ENCODE results near the gene PHLPP1. TPM values are rescaled to one million over a fixed set of nuclear protein-coding genes. Genes with fewer than 3 reads are reported as not detected.

Gene PHLPP1
- total and polyA plus RNA-seq, 2 of the 13 experiments (the other 11 are each of a cell fraction or from before 2014, with no cell fraction given), result 9.8 to 18.5 TPM

GRCh38 chr18:62751341-62751821 lies 36.0 kb downstream of the PHLPP1 start (continued):
- TF ChIP-seq POLR2AphosphoS2 (IDR thresholded peaks at IDR 0.05; ENCODE audit: low read depth, low read length) (no peak), ZBTB10 (CRISPR knock-in tag; IDR thresholded peaks at IDR 0.05; ENCODE audit: borderline replicate concordance) (no peak), ZNF3 (CRISPR knock-in tag; IDR thresholded peaks at IDR 0.05) (no peak), ZBTB2 (CRISPR knock-in tag; IDR thresholded peaks at IDR 0.05; ENCODE audit: low read depth) (no peak), MXD4 (CRISPR knock-in tag; IDR thresholded peaks at IDR 0.05) (no peak), ZNF552 (CRISPR knock-in tag; IDR thresholded peaks at IDR 0.05; ENCODE audit: borderline replicate concordance) (no peak), KMT2A (CRISPR knock-in tag; IDR thresholded peaks at IDR 0.05) (no peak)

GRCh38 chr18:62751977-62752376 lies 36.6 kb downstream of the PHLPP1 start:
- H3K27ac ChIP-seq (ENCODE audit: extremely low read length, insufficient read depth, low read length), result no peak overlapping the region
- intact Hi-C loops (cut with micrococcal nuclease; ENCODE audit: unreplicated experiment) (loop anchor here (5.0 kb wide), 1 partner anchor 45 kb away; no protein-coding TSS in a partner anchor), in situ Hi-C loops (cut with HindIII; ENCODE audit: extremely low pct_ligation_motif_present, low pct_unique_long_range_greater_than_20kb) (no loop called here)
- H3K4me1 ChIP-seq (ENCODE audit: insufficient read depth, low read length), result peaks cover 83% of the 10 kb centered on the region
- H3K36me3 ChIP-seq (replicated peaks in 1 of 2; ENCODE audit: control insufficient read depth in 1 of 2, insufficient read depth in 2 of 2, low read length in 2 of 2), result 0 out of 5 replicates have a peak, but pooled peaks cover 0 to 3% of the 10 kb centered on the region in 2 experiments
- FAIRE-seq (no peak), ATAC-seq (no peak), DNase-seq (ENCODE audit: low spot score) (no peak)
- no peak overlapping the region for H2AFZ ChIP-seq (ENCODE audit: low read length)
- BruUV-seq (replicated peaks), result no TSS peak
- ChIA-PET CTCF (ENCODE audit: low intra/inter-chr PET ratio, low total read pairs) (no interaction called here), POLR2A (interaction anchor here (1.0 to 1.2 kb wide), 2 partner anchors 11 to 37 kb away, joined by 3 to 4 read pairs; partner anchors contain the start of gene PHLPP1)
- H4K20me1 ChIP-seq (ENCODE audit: insufficient read depth, low read length), result peaks cover 14% of the 10 kb centered on the region
- no peak overlapping the region for H3K4me2 ChIP-seq (ENCODE audit: low read depth, low read length)
- no peak overlapping the region for H3K4me3 ChIP-seq (replicated peaks in 1 of 3; ENCODE audit: insufficient read depth in 1 of 3, low read depth in 2 of 3, low read length in 3 of 3)
- TF ChIP-seq IKZF4 (CRISPR knock-in tag; IDR thresholded peaks at IDR 0.05; ENCODE audit: borderline replicate concordance, low read depth, not compliant biosample characterization), result no peak
- TF ChIP-seq ZNF607 (CRISPR knock-in tag; IDR thresholded peaks at IDR 0.05; ENCODE audit: borderline replicate concordance), result no peak
- no peak for TF ChIP-seq ISL2 (CRISPR knock-in tag; IDR thresholded peaks at IDR 0.05)
- no peak for TF ChIP-seq ARID3A (IDR thresholded peaks at IDR 0.05; ENCODE audit: low read depth, low read length)
- TF ChIP-seq NR2F6 (IDR thresholded peaks at IDR 0.05), result no peak
- no peak for TF ChIP-seq NR2F6 (CRISPR knock-in tag; IDR thresholded peaks at IDR 0.05)
- H3K9me3 ChIP-seq (ENCODE audit: low read length), result no peaks in the 10 kb centered on the region
- H3K79me2 ChIP-seq (ENCODE audit: insufficient read depth, low read length), result peaks cover 100% of the 10 kb centered on the region
- no peak overlapping the region for H3K9ac ChIP-seq (ENCODE audit: insufficient read depth, low read depth, low read length)
- 92% methylated on average over 3 of the region's 3 CpGs for WGBS (ENCODE audit: low lambda C conversion rate)
- no peaks in the 10 kb centered on the region for H3K27me3 ChIP-seq (ENCODE audit: control insufficient read depth in 1 of 2, insufficient read depth in 2 of 2, low read length in 2 of 2)
